ENCODE measurements around the gene ODAD3.

DNA sequence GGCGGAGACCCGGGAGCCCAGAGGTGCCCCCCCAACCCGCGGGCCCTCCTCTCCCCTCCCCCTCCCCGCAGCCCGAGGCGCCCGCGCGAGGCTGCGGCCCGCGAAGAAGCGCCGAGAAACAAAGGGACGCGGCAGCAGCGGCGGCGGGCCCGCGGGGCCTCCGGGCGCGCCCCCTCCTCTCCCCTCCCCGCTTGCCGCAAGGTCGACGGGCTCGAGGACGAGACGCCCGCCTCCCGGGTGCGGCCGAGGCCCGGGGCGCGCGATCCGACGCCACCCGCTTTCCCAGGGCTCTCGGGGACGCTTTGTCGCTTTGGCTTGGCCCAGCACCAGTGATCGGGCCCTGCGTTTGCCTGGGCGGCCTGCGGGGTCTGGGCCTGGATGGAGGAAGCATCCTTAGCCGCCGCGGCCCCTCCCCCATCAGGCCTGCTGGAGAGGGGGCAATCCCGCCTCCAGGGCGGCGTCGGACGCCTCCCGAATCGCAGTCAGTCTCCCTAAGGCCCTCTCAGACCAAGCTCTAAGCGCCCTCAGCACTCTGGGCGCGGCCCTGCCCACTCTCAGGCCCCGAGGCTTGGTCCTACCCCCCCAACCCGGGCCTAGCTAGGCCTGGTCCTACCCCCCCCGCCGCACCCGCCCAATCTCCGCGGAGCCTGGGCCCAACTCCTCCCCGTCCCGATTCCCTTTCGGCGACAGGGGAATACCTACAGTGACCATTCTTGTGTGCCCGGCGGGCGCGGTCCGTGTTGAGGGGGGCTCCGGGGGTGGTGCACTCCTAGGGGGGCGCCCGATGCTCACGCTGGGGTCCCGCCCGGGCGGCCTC is 45.2 kb upstream of the ODAD3 start:
- no peak for TF ChIP-seq SSRP1 (CRISPR knock-in tag; IDR thresholded peaks at IDR 0.05)
- TF ChIP-seq NR2C2 (CRISPR knock-in tag; IDR thresholded peaks at IDR 0.05; ENCODE audit: borderline replicate concordance): no peak
